HG03025 (cell line): Measurements from ENCODE around the gene PLBD2.

Experiments used
- ATAC-seq: cut with Tn5 transposase; IDR thresholded peaks from one replicate; pipeline ENCODE4 v1.9.1; 2021; ENCODE audit warnings: mild to moderate bottlenecking, moderate library complexity; ENCODE audit not compliant: unreplicated experiment, low FRiP score

The PLBD2 gene

DNA sequence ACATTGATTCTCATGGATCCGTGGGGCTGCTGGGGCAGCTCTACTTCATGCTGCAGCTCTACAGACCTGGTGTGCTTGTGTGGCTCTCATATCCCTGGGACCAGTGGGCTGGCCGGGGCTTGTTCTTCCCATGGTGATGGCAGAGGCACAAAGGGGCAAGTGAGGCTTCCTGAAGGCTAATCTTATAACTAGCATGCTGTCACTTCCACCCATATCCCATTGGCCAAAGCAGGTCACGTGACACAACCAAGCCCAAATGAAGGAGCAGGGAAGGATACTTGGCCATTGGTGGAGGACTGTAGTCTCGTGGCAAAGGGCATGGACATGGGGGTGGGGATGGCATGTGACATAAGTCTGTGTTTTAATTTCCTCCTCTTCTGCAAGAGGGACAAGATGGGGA lies 9.9 kb downstream of the PLBD2 start:
- ATAC-seq: no peak

DNA sequence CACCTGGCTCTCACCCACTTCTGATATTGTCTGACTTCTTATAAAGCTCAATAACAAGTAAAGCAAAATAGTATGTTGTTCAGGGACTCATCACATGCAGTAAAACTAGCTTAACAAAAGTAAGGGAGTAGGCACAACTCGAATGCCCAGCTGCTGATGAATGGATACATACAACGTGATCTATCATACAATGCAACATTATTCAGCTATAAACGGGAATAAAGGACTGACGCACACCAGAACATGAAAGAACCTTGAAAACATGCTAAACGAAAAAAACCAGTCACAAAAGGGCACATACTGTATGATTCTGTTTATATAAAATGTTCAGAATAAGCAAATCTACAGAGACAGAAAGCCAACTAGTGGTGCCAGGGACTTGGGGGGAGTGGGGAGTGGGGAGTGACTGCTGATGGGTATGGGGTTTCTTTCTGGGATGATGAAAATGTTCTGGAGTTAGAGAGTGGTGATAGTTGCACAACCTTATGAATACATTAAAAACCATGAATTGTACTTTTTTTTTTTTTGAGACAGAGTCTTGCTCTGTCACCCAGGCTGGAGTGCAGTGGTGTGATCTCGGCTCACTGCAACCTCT lies 11.1 kb downstream of the PLBD2 start:
- ATAC-seq: no peak

DNA sequence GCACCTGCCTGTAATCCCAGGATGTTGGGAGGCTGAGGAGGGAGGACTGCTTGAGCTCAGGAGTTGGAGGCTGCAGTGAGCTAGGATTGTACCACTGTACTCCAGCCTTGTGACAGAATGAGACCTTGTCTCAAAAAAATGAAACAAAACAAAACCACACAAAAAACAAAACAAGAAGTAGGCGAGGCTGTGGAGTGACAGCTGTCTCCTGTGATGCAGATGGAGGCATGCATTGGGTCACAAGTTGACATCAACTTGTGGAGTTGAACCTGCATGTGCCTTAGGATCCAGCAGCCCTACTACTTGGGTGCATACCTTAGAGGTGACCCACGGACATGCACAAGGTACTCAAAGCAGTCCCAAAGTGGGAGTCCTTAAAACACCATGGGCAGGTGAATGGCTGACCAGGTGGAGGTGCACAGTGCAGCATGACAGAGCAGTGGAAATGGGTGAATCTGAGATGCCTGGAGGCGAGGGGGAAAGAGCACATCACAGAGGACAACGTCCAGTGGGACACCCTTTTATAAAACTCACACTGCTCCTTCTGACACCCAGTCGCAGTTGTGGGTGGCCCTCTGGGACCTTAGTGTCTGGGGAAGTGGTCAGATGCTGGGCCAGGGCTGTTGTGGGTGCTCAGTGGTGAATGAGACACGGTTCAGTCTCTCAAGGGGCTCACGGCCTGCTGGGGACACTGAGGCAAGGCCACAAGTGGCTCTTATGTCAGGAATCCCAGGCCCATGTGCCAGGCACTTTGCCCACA lies 12.7 kb downstream of the PLBD2 start:
- no peak for ATAC-seq

GRCh38 chr12:113371808-113372207 lies 13.4 kb downstream of the PLBD2 start:
- no peak for ATAC-seq

- ATAC-seq: no peak
These were observed 14.0 kb downstream of the PLBD2 start for GRCh38 chr12:113372371-113372770.

GRCh38 chr12:113373440-113373839 lies 15.1 kb downstream of the PLBD2 start:
- ATAC-seq: no peak

- ATAC-seq: no peak
These were observed 15.6 kb downstream of the PLBD2 start for GRCh38 chr12:113373969-113374368.

DNA sequence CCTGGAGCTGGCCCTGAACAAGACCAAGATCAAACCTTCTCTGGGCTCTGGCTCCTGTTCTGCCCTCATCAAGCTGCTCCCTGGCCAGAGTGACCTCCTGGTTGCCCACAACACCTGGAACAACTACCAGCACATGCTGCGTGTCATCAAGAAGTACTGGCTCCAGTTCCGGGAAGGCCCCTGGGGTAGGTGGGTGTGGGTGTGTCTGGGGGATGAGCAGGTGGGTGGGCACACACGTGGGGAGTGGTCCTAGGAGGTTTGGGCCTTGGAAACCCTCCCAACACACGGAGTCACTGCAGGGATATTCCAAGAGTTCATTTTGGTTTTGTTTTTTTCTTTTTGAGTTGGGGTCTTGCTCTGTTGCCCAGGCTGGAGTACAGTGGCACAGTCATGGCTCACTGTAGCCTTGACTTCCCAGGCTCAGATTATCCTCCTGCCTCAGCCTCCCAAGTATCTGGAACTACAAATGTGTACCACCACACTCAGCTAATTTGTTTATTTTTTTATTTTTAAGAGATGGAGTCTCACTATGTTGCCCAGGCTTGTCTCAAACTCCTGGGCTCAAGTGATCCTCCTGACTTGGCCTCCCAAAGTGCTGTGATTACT lies 16.5 kb downstream of the PLBD2 start:
- ATAC-seq: no peak

- ATAC-seq: no peak
These were observed 19.9 kb downstream of the PLBD2 start for GRCh38 chr12:113378291-113378690.

DNA sequence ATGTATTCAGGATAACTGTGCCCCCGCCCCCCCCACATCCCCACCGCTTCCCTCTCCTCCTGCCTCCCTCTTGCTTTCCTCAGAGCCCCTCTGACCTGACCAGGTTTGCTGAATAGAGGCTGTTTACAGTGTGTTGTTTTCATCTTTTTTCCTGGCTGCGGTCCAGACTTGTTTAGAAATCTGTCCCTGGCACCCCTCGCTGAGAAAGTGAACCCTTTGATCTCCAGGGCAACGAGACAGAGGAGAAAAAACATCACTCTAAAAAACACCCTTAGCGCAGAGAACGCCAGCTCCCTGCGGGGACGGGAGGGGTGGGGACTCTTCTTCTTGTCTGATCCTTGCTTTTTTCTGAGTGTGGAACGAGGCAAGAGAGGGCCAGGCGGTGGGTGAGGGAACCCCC lies 22.8 kb downstream of the PLBD2 start:
- no peak for ATAC-seq

DNA sequence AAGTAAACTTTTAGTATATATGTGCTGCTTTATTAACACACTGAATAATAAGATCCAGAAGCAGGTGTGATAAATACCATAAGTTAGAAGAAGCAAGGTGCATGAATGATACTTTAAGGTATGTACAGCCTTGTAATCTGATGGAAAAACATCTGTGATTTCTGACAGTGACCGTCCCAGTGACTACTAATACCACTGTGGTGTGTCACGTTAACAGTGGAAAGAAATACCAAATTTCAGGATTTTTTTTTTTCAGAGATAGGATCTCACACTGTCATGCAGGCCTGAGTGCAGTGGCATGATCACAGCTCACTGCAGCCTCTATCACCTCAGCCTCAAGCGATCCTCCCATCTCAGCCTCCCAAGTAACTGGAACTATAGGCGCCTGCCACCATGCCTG lies 23.8 kb downstream of the PLBD2 start:
- ATAC-seq: no peak

DNA sequence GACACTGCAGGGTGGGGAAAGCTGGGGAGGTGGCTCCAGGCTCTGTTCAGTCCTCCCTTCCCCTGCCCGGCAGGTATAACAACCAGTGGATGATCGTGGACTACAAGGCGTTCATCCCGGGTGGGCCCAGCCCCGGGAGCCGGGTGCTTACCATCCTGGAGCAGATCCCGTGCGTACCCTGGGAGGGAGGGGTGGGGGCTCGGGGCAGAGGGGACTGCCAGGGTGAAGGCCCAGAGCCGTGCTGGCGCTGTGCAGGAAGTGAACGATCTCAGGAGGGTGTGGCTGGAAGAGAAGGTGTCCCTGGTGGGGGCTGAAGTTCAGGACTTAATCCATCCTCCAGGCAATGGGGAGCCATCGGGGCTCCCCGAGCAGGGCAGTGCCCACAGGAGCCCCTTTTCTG lies 26.4 kb downstream of the PLBD2 start:
- ATAC-seq: no peak

DNA sequence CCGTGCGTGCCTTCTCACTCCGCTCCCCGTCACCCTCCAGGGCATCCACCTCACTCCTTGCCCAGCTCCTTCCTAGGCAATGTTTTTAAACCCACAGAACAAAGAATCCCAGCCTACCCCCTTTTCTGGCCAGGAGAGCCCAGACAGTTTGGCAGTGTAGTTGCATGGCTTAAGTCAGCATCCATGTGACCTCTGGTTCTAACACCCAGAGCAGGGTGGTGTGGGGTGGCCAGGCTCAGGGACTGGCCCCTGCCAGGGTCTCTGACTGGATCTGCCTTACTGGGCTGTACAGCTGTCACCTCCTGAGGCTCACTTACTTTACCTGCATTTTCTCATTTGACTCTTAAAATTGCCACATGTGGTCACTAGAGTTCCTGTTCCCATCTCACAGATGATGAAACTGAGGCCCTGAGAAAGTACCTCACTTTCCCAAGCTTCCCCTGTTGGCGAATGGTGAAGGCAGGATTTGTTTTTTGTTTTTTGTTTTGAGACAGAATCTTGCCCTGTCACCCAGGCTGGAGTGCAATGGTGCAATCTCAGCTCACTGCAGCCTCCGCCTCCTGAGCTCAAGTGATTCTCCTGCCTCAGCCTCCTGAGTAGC lies 27.0 kb downstream of the PLBD2 start:
- ATAC-seq: no peak

DNA sequence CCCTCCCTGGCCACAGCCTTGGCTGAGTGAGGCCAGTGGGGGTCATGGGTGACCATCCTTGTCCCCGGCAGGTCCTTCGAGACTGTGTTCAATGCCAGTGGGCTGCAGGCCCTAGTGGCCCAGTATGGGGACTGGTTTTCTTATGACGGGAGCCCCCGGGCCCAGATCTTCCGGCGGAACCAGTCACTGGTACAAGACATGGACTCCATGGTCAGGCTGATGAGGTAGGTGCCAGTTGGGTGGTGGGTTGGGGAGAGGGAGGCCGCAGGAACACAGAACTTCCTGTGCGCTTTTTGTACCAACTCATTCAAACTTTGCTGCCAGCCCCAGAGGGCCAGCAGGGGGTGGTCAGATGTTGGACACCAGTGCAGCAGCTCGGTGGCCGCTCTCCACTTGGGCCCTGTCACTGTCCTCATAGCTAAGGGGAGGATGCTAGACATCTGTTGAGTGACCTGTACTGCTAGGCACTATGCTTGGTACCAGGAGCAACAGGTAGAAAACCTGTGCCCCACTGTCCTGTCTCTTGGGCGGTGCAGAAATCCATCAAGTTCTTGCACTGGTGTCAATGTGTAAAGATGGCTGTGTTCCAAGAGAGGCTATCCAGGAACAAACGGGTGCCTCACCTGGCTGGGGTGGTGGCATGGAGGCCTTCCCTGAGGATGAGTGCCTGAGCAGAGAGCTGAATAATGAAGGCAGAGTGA lies 28.6 kb downstream of the PLBD2 start:
- ATAC-seq: no peak

DNA sequence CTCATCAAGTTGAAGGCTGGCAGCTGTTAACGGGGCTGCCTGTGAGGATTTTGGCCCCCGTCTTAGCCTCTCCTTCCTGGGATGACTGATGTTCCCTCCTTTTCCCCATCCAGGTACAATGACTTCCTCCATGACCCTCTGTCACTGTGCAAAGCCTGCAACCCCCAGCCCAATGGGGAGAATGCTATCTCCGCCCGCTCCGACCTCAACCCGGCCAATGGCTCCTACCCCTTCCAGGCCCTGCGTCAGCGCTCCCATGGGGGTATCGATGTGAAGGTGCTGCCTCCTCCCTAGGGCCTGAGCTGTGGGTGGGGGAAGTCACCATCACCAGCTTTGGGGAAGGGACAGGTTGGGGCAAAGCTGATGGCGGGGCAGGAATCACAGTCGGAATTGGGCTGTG lies 29.2 kb downstream of the PLBD2 start:
- ATAC-seq: no peak

DNA sequence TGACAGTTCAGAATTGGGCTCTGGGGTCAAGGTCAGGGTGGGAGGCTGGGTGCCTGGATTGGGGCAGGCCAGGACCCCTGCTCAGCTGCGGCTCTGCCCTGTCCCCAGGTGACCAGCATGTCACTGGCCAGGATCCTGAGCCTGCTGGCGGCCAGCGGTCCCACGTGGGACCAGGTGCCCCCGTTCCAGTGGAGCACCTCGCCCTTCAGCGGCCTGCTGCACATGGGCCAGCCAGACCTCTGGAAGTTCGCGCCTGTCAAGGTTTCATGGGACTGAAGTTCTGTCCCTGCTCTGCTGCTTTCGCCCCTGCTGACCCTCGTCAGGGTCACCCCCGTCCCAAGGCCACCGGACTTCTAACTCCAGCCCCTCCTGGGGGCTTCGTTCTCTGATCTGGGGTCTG lies 30.0 kb downstream of the PLBD2 start:
- no peak for ATAC-seq

- ATAC-seq: no peak
These were observed 32.0 kb downstream of the PLBD2 start for GRCh38 chr12:113390064-113391043.

DNA sequence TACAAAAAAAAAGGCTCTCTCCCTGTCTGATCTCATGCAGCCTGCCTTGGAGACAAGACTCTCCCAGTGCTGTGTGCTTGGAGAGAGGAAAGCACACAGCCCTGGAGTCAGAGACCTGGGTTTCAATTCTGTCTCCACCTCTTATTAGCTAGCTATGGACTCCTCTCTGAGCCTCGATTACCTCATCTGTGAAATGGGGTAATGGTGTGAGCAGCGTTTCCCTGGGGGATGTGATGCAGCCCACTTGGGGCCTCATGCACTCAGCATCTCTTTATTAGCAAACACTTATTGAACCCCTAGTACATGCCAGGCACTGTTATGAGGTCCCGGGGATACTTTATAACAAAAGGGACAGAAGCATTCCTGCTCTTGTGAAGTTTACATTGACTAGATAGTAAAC lies 32.8 kb downstream of the PLBD2 start:
- ATAC-seq: no peak

DNA sequence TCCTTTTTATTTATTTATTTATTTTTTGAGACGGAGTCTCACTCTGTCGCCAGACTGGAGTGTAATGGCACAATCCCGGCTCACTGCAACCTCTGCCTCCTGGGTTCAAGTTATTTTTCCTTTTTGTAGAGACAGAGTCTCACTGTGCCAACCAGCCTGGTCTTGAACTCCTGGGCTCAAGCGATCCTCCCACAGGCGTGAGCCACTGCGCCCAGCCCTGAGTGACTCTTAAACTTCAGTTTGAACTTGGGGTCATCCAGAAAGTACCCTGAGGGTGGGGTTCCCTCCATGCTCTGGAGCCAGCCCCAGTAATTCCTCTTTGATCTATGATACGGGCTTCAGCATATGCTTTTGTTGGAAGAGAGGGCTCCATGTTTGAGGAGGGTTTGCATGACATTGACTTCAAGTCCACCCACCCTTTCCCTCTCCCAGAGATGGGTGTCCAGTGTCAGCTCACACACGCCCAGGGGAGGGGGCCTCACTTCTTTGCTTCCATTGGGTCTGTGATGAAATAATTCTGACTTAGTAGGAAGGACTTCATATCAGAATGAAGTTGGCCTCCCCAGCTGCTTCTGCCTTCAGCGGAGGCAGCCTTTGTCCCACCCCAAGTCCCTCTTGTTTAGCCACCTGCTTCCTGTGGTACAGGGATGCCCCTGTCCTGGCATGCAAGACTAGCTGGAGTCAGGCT lies 33.4 kb downstream of the PLBD2 start:
- ATAC-seq: no peak
